ENCODE results near the gene NAV2.
"Not testable (repeated sequence)": the region's sequence is repeated elsewhere in the genome, so short reads cannot be mapped to it uniquely, and the experiment has no call there.

NAV2 gene

DNA sequence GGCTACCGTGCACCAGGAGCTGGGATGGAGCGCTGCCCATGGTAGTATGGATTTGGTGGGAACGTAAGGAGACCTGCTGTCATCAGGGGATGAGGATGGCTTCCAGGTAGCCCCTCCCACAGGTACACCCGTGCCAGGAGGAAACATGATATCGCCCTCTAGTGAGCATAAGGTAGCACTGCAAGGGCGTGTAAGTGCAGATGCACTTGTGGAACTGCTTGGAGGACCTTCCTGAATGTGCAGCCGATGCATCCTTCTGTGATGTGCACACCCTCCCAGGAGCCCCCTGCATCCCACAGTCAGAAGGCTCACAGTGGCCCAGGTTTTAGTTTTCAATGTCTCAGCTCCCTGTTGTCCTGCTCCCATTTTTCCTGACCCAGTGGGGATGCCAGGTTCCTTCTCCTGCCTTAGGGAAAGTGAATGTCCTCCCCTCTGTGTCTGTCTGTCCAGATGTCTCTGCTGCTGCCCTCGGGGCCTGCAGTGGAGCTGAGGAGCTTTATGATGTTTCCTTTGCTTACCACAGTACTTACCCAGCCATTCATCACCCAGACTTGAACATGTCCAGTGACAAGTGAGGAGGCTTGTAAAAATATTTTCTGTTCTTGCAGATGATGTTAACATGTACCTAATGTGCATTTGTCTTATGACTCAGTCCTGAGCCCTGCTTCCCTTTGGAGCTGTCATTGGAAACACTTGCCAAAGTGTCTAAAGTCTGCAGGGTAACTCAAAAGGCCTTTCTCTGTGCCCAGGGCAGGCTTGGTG lies 398.5 kb downstream of the NAV2 start:
- peak; percentile 12 for DNase-seq

DNA sequence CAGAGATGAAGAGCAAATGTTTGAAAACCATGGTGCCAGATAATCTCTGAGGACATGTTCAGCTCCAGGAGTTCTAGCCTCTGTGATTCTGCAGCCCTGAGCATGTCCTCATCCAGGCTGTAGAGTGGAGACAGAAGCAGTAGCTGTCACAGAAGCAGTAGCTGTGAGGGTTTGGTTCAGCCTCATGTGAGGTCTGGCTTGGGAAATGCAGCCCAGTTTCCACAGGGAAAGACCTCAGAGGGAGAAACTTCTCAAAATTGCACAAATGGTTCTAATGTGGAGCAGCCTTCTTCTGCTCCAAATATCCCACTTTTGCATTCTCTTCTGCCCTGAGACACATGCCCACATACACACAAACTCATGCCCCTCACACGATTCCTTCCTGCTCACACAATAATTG lies 399.2 kb downstream of the NAV2 start:
- no peak for DNase-seq

DNA sequence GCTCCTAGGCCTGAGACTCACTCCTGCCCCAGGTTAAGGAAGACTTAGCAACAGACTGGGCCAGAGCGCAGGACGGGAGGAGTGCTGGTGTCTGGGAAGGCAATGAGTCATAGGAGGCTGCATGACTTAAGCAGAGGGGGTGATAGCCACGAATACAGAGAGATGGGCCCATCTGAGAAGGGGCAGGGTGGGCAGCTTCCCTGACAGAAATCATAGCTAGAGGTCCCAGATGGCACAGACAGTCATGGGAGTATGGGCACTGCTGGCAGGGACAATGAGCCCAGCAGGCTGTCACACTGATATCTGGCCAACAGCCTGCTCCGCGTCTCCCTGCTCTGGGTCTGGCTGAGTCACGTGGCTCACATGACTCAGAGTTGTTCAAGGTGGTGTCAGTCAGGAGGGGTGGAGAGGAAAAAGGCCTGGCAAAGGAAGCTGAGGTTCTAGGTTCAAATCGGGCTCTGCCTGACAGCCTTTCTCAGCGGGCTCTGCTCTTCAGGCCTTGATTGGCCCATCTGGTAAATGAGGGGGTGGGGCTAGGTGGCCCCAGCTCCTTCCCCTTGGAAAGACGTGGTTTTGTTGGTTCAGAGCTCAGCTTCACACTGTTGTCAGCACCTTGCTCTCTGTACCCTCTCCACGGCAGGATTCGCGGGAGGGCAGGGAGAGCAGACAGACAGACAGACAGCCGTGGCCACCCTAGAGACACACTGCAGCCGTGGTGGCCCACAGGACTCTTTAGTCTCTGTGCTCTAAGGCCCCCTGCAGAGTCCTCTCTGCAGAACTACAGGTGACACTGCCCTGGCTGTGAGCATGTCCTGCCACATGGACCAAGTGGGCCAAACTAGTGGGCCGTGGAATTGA lies 399.9 kb downstream of the NAV2 start:
- peak; percentile 24 for DNase-seq

- no peak for DNase-seq
These were observed 400.5 kb downstream of the NAV2 start for GRCh38 chr11:20113149-20113438.

- no peak for DNase-seq
These were observed 402.0 kb downstream of the NAV2 start for GRCh38 chr11:20114588-20114987.

DNA sequence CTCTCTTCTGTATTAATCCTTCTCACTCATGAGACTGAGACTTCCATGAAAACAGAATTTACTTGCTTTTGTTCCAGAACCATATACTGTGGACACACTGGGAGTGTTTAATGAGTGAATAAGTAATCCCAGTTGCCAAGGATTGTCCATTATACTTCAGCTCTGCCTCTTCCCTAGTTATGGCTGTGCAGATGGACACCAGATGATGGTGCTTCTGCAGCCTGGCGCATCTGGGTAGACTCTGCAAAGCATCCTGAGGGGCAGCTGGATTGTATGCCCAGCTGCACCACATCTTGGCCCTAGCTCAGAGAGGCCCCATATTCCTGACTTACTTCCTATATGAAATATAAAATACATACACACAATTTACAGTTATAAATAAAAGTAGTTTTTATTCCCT lies 404.2 kb downstream of the NAV2 start:
- DNase-seq, result no peak

DNA sequence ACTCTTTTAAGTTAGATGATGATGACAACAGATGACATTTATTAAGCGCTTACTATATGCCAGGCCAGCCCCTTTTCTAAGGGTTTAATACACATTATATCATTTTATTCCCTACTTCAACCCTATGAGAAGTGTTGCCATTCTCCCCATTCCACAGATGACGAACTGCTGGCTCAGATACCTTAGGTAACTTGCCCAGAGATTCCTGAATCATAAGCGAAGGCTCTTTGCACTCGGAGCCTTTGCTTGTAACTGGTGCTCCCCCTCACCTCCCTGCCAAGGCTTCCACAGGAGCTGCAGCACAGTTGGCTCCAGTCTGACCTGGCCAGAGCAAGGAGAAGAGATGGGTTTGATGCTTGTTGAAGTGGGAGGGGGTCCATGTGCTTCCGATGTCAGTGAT lies 404.7 kb downstream of the NAV2 start:
- no peak for DNase-seq

GRCh38 chr11:20118209-20118608 lies 405.6 kb downstream of the NAV2 start:
- no peak for DNase-seq

GRCh38 chr11:20119315-20119714 lies 406.7 kb downstream of the NAV2 start:
- no peak for DNase-seq

DNA sequence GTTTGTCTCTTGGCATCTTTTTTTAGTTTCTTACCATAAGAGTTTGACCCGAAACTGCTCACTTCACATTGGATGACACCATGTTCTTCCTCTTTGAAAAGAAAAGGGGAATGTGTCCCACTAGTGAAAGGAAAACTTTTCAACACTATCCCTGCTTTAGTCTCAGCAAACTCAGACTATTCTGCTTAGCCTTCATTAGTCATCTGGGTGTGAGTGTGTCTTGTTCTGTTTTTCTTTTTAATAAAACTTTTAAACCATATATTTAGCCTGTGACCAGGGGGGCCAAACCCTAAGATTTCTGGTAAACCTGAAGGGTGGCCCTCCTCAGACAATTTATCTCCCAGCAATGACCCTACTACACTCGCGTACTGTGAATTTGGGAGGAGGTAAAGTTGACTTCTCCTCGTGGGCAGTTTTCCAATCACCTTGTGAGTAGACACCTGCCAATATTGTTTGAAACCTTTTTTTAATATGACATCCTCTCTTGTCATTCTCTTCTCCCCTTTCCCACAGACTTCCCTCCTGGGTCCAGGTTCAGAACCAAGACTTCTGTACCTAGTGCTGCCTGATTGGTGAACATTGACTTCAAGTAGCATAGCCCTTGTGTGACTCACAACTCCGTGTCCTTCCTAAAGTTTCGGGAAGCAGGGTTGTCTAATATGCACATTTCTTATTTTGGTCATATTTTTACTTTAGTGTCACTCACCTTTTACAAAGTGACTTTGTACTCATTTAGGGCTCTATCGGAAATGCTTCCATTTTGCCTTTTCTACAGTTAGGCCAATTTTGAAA lies 407.7 kb downstream of the NAV2 start:
- DNase-seq, result no peak

GRCh38 chr11:20122131-20122530 lies 409.5 kb downstream of the NAV2 start:
- DNase-seq, result no peak

GRCh38 chr11:20125927-20126326 lies 413.3 kb downstream of the NAV2 start:
- DNase-seq, result no peak

GRCh38 chr11:20126724-20127123 lies 414.1 kb downstream of the NAV2 start:
- no peak for DNase-seq

- DNase-seq, result peak; percentile 4
These were observed 415.3 kb downstream of the NAV2 start for GRCh38 chr11:20127671-20128527.

GRCh38 chr11:20128528-20128825 lies 415.8 kb downstream of the NAV2 start:
- DNase-seq, result not testable (repeated sequence)

- DNase-seq, result no peak
These were observed 417.0 kb downstream of the NAV2 start for GRCh38 chr11:20129665-20130064.

- DNase-seq, result no peak
These were observed 419.4 kb downstream of the NAV2 start for GRCh38 chr11:20131788-20132666.

- DNase-seq, result no peak
These were observed 420.0 kb downstream of the NAV2 start for GRCh38 chr11:20132667-20133039.

DNA sequence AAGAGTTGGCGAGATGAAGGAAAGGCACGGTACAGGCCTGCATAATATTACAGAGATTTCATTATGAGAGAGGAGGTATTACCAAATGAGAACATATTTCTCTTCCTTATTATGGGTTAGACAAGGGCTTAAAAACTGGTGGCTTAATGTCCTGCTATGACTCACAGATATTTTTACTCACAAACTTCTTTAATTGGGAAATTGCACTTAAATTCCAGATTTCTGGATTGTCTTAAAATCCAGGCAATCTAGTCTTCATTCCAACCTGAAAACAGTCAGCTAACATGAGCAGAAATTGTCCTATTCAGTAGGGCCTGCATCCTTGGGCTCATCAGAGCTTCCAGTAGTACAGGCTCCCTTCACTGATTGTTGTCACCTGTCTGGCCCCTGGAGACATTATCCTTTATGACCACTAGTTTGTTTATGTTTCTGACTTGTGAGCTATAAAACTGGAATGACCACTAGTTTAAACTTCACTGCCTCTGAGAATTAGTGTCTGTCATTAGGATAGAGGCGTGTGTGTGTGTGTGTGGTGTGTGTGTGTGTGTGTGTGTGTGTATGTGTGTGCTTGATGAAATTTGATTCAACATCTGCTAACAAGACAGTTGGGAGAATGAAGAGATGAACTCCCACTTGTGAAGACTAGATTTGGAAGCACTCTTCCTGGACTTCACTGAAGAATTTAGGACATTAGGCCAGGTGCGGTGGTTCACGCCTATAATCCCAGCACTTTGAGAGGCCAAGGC lies 422.5 kb downstream of the NAV2 start:
- DNase-seq, result no peak

DNA sequence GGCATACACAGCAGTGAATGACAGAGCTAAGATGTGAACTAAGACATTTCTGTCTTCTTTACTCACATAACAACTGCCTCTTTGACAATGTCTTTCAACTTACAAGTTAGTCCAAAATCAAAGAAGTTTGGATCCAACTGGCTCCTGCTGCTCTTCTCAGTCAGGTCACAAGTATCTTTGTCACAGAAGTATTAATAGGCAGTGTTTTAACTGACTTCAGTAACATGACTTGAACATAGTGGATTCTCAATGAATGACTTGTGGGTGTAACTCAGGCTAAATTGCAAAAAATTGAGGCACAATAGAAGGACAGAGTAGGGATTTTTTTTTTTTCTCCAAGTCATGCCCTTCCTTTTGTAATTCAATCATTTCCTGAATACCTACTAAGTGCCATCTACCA lies 425.0 kb downstream of the NAV2 start:
- no peak for DNase-seq

GRCh38 chr11:20138707-20139106 lies 426.1 kb downstream of the NAV2 start:
- DNase-seq, result no peak

All from NCI-H2171 (cell line).